HCT116 (cell line): ENCODE results near the gene KATNBL1. TPM values are rescaled to one million over a fixed set of nuclear protein-coding genes. Genes with fewer than 3 reads are reported as not detected.
A peak's percentile ranks its signal among the peaks of the same experiment; 100 is the strongest.

Experiments used
- ATAC-seq: fragments of 200-7000 bp; cut with Tn5 transposase; 2 replicates; pipeline ENCODE4 v1.9.1; 2020; ENCODE audit warnings: mild to moderate bottlenecking, moderate library complexity
- Bru-seq: library from RNA; stranded (reverse); fragments of 400-500 nt; gene quantifications from one replicate; lab custom pipeline; 2021; lab: Mats Ljungman, UMichigan
- BruChase-seq, 2 experiments: library from RNA; stranded (reverse); fragments of 400-500 nt; gene quantifications; one replicate each; lab custom pipeline; 2021; lab: Mats Ljungman, UMichigan
- BruUV-seq: library from RNA; stranded (reverse); fragments of 400-500 nt; replicated peaks from 2 replicates; lab custom pipeline; 2021; lab: Mats Ljungman, UMichigan
- CTCF ChIA-PET: fragments of 300-600 bp; sonication (Branson Sonifier 250); formaldehyde crosslinking; loops from one replicate; lab custom pipeline; 2021; ENCODE audit warnings: antibody characterized with exemption; lab: Charles Lee
- POLR2A ChIA-PET: fragments of 300-600, 350-600 bp; sonication (Branson Sonifier 250); formaldehyde crosslinking; loops from one replicate; lab custom pipeline; 2021; ENCODE audit warnings: antibody characterized with exemption; lab: Charles Lee
- RAD21 ChIA-PET, 2 experiments: fragments of 300-600 bp; sonication (Branson Sonifier 250); formaldehyde crosslinking; loops; one replicate each; lab custom pipeline; 2023; ENCODE audit warnings: low total read pairs in 2 of 2; ENCODE audit not compliant: uncharacterized antibody in 2 of 2, unreplicated experiment in 2 of 2, low non-redundant PET in 1 of 2; lab: Charles Lee
- DNase-seq: peaks from one replicate; pipeline ENCODE4 v3.0.0-alpha.2; 2010; ENCODE audit warnings: low read depth, low spot score
- H2AFZ ChIP-seq: fragments of 200-600 bp; shearing (Covaris generic), sonication (generic); 2 replicates; pipeline ENCODE4 v1.6.1; 2017; ENCODE audit warnings: low read depth, mixed run types, mixed read lengths, antibody characterized with exemption, low read length; ENCODE audit not compliant: poor library complexity, severe bottlenecking
- H3K27ac ChIP-seq: 2 replicates; pipeline ENCODE4 v1.5.1; 2012; ENCODE audit warnings: low read depth, low read length
- H3K27me3 ChIP-seq: fragments of 200-600 bp; sonication (generic); 2 replicates; pipeline ENCODE4 v1.6.1; 2016; ENCODE audit warnings: mixed run types, low read length, mixed read lengths; ENCODE audit not compliant: insufficient read depth
- H3K36me3 ChIP-seq, 2 experiments: fragments of 200-500 bp in 1 of 2; fragments of 200-600 bp in 1 of 2; sonication (Bioruptor generic) in 1 of 2; sonication (generic) in 1 of 2; 2 replicates each; pipeline versions ENCODE4 v1.5.1 to v1.6.1; 2014 to 2016; ENCODE audit warnings: low read length in 2 of 2, inconsistent platforms in 1 of 2, mixed read lengths in 1 of 2, mixed run types in 1 of 2; ENCODE audit not compliant: insufficient read depth in 2 of 2, control insufficient read depth in 1 of 2
- H3K4me1 ChIP-seq, 2 experiments: fragments of 200-600 bp in 1 of 2; sonication (generic) in 1 of 2; 2 replicates each; pipeline versions ENCODE4 v1.5.1 to v1.6.1; 2012 to 2017; ENCODE audit warnings: low read length in 2 of 2, inconsistent platforms in 1 of 2, mild to moderate bottlenecking in 1 of 2, mixed read lengths in 1 of 2, mixed run types in 1 of 2, moderate library complexity in 1 of 2; ENCODE audit not compliant: insufficient read depth in 2 of 2, control insufficient read depth in 1 of 2
- H3K4me2 ChIP-seq: fragments of 200-600 bp; sonication (generic); 2 replicates; pipeline ENCODE4 v1.6.1; 2017; ENCODE audit warnings: mixed run types, low read length, mixed read lengths
- H3K4me3 ChIP-seq, 2 experiments: fragments of 200-600 bp in 1 of 2; sonication (generic) in 1 of 2; replicated peaks in 1 of 2; 2 replicates each; pipeline ENCODE4 v1.5.1; 2011 to 2016; ENCODE audit warnings: low read length in 2 of 2, control low read depth in 1 of 2, low read depth in 1 of 2, mild to moderate bottlenecking in 1 of 2, mixed read lengths in 1 of 2, mixed run types in 1 of 2
- H3K79me2 ChIP-seq: fragments of 200-600 bp; sonication (generic); 2 replicates; pipeline ENCODE4 v1.6.1; 2017; ENCODE audit warnings: mild to moderate bottlenecking, mixed run types, low read length, moderate library complexity, mixed read lengths; ENCODE audit not compliant: insufficient read depth
- H3K9ac ChIP-seq: fragments of 200-600 bp; sonication (generic); 2 replicates; pipeline ENCODE4 v1.6.1; 2016; ENCODE audit warnings: low read length, mixed read lengths
- H3K9me2 ChIP-seq: fragments of 200-600 bp; sonication (generic), shearing (Covaris generic); 2 replicates; pipeline ENCODE4 v1.6.1; 2017; ENCODE audit warnings: mixed run types, mild to moderate bottlenecking, moderate library complexity; ENCODE audit not compliant: insufficient read depth
- H3K9me3 ChIP-seq, 2 experiments: fragments of 200-500 bp in 1 of 2; fragments of 200-600 bp in 1 of 2; sonication (Bioruptor generic) in 1 of 2; sonication (generic) in 1 of 2; 2 replicates each; pipeline ENCODE4 v1.6.1; 2014 to 2017; ENCODE audit warnings: low read length in 2 of 2, mixed read lengths in 2 of 2, inconsistent platforms in 1 of 2, low read depth in 1 of 2, mild to moderate bottlenecking in 1 of 2, mixed run types in 1 of 2, moderate library complexity in 1 of 2; ENCODE audit not compliant: control insufficient read depth in 1 of 2, insufficient read depth in 1 of 2
- H4K20me1 ChIP-seq: fragments of 200-600 bp; sonication (generic), shearing (Covaris generic); 2 replicates; pipeline ENCODE4 v1.6.1; 2017; ENCODE audit warnings: mixed run types, mild to moderate bottlenecking, moderate library complexity; ENCODE audit not compliant: insufficient read depth
- ATF3 ChIP-seq: IDR thresholded peaks from 2 replicates; pipeline ENCODE4 v1.6.1; 2012
- CTCF ChIP-seq, 3 experiments: fragments of 200-600 bp in 1 of 3; sonication (generic) in 1 of 3; IDR thresholded peaks in 2 of 3; conservative IDR thresholded peaks in 1 of 3; 2 replicates each; pipeline ENCODE4 v1.5.1; 2012 to 2017; ENCODE audit warnings: low read depth in 2 of 3, low read length in 2 of 3, antibody characterized with exemption in 1 of 3, borderline replicate concordance in 1 of 3, control low read depth in 1 of 3, mild to moderate bottlenecking in 1 of 3, mixed read lengths in 1 of 3, mixed run types in 1 of 3, moderate library complexity in 1 of 3; ENCODE audit not compliant: insufficient read depth in 1 of 3
- EZH2phosphoT487 ChIP-seq: fragments of 200-600 bp; IDR thresholded peaks from 2 replicates; pipeline ENCODE4 v1.6.1; 2018; ENCODE audit warnings: antibody characterized with exemption, borderline replicate concordance
- FOSL1 ChIP-seq: IDR thresholded peaks from 2 replicates; pipeline ENCODE4 v1.6.1; 2012; ENCODE audit warnings: low read depth
- MAX ChIP-seq: IDR thresholded peaks from 2 replicates; pipeline ENCODE4 v1.6.1; 2012
- POLR2A ChIP-seq: IDR thresholded peaks from 2 replicates; pipeline ENCODE4 v1.7.0; 2011; ENCODE audit warnings: borderline replicate concordance; ENCODE audit not compliant: insufficient read depth, insufficient read length; ENCODE audit errors: extremely low read depth
- POLR2AphosphoS5 ChIP-seq: IDR thresholded peaks from 2 replicates; pipeline ENCODE4 v1.6.1; 2011; ENCODE audit warnings: mild to moderate bottlenecking, low read depth, low read length, moderate library complexity
- RAD21 ChIP-seq: IDR thresholded peaks from 2 replicates; pipeline ENCODE4 v1.6.1; 2012; ENCODE audit warnings: low read depth, mild to moderate bottlenecking
- TCF7L2 ChIP-seq: IDR thresholded peaks from 2 replicates; pipeline ENCODE4 v1.7.0; 2011; ENCODE audit warnings: borderline replicate concordance, inconsistent platforms; ENCODE audit not compliant: insufficient read depth, insufficient read length; ENCODE audit errors: extremely low read depth
- YY1 ChIP-seq: IDR thresholded peaks from 2 replicates; pipeline ENCODE4 v1.6.1; 2011; ENCODE audit warnings: low read length, low read depth, moderate library complexity, mild to moderate bottlenecking; ENCODE audit not compliant: insufficient replicate concordance; ENCODE audit errors: extremely low read depth
- ZBTB33 ChIP-seq: IDR thresholded peaks from 2 replicates; pipeline ENCODE4 v1.6.1; 2011; ENCODE audit warnings: mild to moderate bottlenecking, low read length, moderate library complexity; ENCODE audit not compliant: insufficient replicate concordance; ENCODE audit errors: extremely low read depth
- ZFX ChIP-seq: fragments of 450-650 bp; IDR thresholded peaks from 2 replicates; pipeline ENCODE4 v1.6.1; 2017
- intact Hi-C: fragments of 100-400 bp; cut with micrococcal nuclease; formaldehyde crosslinking; loops from 2 replicates; pipeline ENCODE4 v1.10.0; 2022
- long read RNA-seq: library from polyadenylated mRNA; unstranded; transcript quantifications from one replicate; pipeline ENCODE4 v2.0.0, GENCODE V29; 2021; ENCODE audit not compliant: unreplicated experiment
- polyA plus RNA-seq: library from polyadenylated mRNA; unstranded; fragments of >200 nt; gene quantifications from 2 replicates; pipeline ENCODE4 v1.2.1, GENCODE V29; 2012; ENCODE audit warnings: missing spikeins
- total RNA-seq: library from RNA; stranded (reverse); gene quantifications from one replicate; pipeline ENCODE4 v1.2.1, GENCODE V29; 2021; ENCODE audit not compliant: unreplicated experiment

KATNBL1 gene
- total RNA-seq: 40.5 TPM
- polyA plus RNA-seq: 6.7 and 10.1 TPM in 2 replicates
- Bru-seq, nascent RNA: percentile 84 among the genes with signal in this experiment
- BruChase-seq, experiment 1, labeled RNA remaining after a 6-hour chase: percentile 82 among the genes with signal in this experiment
- BruChase-seq, experiment 2, labeled RNA remaining after a 2-hour chase: percentile 78 among the genes with signal in this experiment
- long read RNA-seq, transcript KATNBL1-201 (10 exons, 2,723 nt): major isoform, 44 of 70 reads
- long read RNA-seq, partial matches to known transcripts: 2 of 70 reads
- long read RNA-seq, other reads (novel, unspliced or antisense): 21 of 70 reads

- BruUV-seq: no TSS peak
- H3K4me2 ChIP-seq: peak within 1 kb of the TSS; percentile 79
- CTCF ChIA-PET: interaction anchor here (0.6 to 2.6 kb wide), 15 partner anchors 9 to 378 kb away, joined by 3 to 42 read pairs (median 3); partner anchors contain the start of genes LPCAT4 and SLC12A6
- no peaks in the 10 kb centered on the region for H3K9me2 ChIP-seq
- no peak for TF ChIP-seq ATF3
- TF ChIP-seq ZFX: peak; percentile 100
- peak; percentile 24 for TF ChIP-seq ZBTB33
- no peak for TF ChIP-seq FOSL1
- TF ChIP-seq EZH2phosphoT487: no peak
- TF ChIP-seq MAX: 0 out of 2 replicates have a peak, but pooled peaks have one; percentile 15
- TF ChIP-seq POLR2A: peak; percentile 91
- TF ChIP-seq RAD21: peak; percentile 84
- TF ChIP-seq YY1: peak; percentile 69
- TF ChIP-seq CTCF (IDR thresholded peaks at IDR 0.05 in 2 of 3, conservative IDR thresholded peaks at IDR 0.05 in 1 of 3; ENCODE audit: borderline replicate concordance in 1 of 3, insufficient read depth in 1 of 3, low read depth in 2 of 3, low read length in 2 of 3): peak; percentile 70 to 94 (median 87)
- TF ChIP-seq POLR2AphosphoS5: peak; percentile 93
- TF ChIP-seq TCF7L2: peak; percentile 48
- POLR2A ChIA-PET: interaction anchor here (0.7 to 1.8 kb wide), 7 partner anchors 70 to 378 kb away, joined by 3 to 7 read pairs (median 4); partner anchors contain the start of gene SLC12A6
- no peaks in the 10 kb centered on the region; a peak in 1 of 4 replicates for H3K36me3 ChIP-seq
- no peaks in the 10 kb centered on the region for H3K27me3 ChIP-seq
- H3K27ac ChIP-seq: peak within 1 kb of the TSS; percentile 93
- ATAC-seq (peak; percentile 97), DNase-seq (peak; percentile 90)
- H4K20me1 ChIP-seq: no peaks in the 10 kb centered on the region
- H2AFZ ChIP-seq: peak within 1 kb of the TSS; percentile 66
- H3K4me3 ChIP-seq: peak within 1 kb of the TSS; percentile 70 to 78
- peaks cover 3 to 22% of the 10 kb centered on the region in 2 experiments; a peak in 2 of 4 replicates for H3K4me1 ChIP-seq
- intact Hi-C loops: loop anchor here (1.0 kb wide), 2 partner anchors 99 to 147 kb away; no protein-coding TSS in a partner anchor
- H3K79me2 ChIP-seq: peaks cover 46% of the 10 kb centered on the region
- H3K9me3 ChIP-seq: no peaks in the 10 kb centered on the region
- peak within 1 kb of the TSS; percentile 84 for H3K9ac ChIP-seq
- RAD21 ChIA-PET: interaction anchor here (0.6 to 1.1 kb wide), 4 partner anchors 80 to 147 kb away, joined by 3 to 9 read pairs (median 6); no protein-coding TSS in a partner anchor
These were observed at the start of gene KATNBL1 for GRCh38 chr15:34209421-34210282. KATNBL1 (minus strand) TSS chr15:34210096; CDS start chr15:34163676, 46,420 bp downstream.
